Epidermal melanocyte (primary cell): ENCODE measurements around the gene MAP3K19.
"Not testable (repeated sequence)": the region's sequence is repeated elsewhere in the genome, so short reads cannot be mapped to it uniquely, and the experiment has no call there.

ENCODE experiments used
- DNase-seq: peaks from one replicate; pipeline ENCODE4 v3.0.0; 2011; ENCODE audit warnings: low spot score; ENCODE audit not compliant: insufficient read length

MAP3K19 gene

DNA sequence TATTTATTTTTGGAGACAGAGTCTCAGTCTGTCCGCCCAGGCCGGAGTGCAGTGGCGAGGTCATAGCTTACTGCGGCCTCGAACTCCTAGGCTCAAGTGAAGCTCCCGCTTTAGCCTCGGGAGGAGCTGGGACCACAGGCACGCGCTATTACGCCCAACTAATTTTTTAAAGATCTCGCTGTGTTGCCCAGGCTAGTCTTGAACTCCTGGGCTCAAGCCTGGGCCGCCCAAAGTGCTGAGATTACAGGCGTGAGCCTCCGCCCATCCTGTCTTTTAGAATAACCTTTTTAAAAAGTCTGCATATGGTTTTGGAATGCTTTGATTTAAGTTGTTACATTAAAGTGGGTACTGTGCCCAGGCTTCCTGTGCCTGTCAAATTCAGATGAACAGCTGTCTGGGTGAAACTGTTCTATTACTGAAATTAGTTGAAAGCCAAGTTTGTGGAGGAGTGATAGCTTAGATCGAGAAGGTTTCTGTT is 5.8 kb upstream of the MAP3K19 start:
- DNase-seq: no peak

DNA sequence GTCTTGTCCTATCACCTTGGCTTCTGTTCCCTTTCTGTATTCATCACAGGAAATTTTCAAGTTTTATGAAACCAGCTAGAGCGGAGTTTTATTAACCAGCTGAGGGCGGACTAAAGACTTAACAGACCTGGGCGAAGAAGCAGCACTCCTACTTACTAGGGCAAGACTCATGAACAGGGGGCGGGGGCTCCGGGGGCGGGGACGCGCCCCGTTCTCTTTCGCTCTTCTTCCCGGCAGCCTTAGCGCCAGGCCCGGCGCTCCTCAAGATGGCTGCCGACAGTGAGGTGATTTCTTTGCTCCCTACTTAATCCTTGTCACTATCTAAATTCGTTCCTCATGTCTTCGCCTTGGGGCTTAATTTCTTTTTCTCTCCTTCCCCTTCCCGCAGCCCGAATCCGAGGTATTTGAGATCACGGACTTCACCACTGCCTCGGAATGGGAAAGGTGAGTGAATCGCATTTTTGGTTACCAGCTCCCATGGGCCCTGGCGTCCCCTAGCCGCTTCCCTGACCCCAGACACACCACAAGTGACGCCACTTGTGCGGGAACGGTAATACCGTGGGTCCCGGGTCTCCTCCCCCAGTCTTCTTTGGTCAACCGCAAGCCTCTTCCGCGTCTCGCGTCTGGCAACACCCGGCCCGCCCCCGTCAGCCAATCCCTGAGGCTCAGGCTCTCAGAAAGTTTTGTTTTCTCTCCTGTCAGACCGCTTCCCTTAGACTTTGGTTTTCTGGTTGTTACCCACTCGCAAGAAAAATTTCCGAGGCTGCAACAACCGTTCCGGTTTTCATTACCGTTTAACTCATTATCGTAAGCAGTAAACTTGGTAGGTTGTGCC is 5.0 kb upstream of the MAP3K19 start, which contains the start of gene RAB3GAP1:
Gene RAB3GAP1 (plus strand): TSS at position 251 of the 835 bp plus-strand sequence. CDS start 16 bp downstream, at position 267.
- peak; percentile 77 for DNase-seq

DNA sequence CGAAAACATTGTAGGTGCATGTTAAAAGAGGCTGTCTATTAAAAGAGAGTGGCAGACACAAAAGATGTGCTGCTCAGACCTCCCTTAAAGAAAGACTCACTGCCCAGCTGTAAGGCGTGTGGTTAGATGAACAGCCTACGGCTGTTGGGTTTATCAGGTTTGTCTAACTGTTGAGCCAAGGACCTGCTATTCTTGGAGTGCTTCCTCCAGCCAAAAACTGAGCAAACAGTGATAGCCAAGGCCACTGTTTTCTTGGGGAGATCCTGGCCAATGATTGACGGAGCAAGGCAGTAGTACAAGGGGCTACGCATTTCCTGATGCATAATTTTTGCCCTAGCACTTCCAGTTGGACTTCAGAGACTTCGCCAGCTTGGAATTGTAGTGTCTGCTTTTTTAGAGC is 3.4 kb upstream of the MAP3K19 start:
- DNase-seq: no peak

DNA sequence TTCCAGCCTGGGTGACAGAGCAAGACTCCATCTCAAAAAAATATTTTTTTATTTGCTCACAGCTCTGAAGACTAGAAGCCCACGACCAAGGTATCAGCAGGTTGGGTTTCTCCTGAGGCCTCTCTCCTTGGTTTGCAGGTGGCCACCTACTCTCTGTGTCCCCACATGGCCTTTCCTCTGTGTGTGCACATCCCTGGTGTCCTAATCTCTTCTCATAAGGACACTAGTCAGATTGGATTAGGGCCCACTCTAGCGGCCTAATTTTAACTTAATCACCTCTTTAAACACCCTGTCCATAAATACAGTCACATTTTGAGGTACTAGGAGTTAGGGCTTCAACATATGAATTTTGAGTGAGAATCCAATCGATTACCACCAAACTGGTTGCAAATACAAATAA is 2.9 kb upstream of the MAP3K19 start:
- DNase-seq: no peak

DNA sequence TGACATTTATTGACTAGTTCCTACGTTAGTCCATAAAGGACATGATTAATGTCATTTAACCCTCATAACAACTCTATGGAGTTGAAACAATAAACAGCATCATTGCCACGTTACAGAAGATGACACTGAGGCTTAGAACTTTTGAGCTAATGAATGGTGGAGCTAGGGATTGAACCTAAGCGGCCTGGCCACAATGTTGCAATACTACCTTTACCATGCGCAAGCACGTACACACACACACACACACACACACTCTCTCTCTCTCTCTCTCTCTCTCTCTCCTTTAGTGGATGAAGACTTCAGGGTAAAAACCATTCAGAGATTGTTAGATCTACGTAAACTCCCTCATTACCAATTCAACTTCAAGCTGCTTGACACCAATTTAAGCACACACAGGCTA is 875 bp upstream of the MAP3K19 start:
- no peak for DNase-seq

DNA sequence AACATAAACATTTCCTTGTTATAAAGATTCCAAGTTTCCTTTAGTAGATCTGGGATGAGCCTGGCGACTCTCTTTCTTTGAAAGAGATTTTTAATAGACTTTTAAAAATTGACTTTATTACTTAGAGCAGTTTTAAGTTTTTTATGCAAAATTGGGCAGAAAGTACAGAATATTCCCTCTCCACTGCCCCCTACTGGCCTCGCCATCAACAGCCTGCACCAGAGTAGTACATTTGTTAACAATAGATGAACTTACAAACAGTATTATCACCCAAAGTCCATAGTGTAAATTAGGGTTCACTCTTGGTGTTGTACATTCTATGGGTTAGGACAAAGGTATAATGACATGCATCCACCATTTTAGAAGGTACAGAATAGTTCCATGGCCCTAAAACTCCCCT is 3.9 kb downstream of the MAP3K19 start:
- no peak for DNase-seq

DNA sequence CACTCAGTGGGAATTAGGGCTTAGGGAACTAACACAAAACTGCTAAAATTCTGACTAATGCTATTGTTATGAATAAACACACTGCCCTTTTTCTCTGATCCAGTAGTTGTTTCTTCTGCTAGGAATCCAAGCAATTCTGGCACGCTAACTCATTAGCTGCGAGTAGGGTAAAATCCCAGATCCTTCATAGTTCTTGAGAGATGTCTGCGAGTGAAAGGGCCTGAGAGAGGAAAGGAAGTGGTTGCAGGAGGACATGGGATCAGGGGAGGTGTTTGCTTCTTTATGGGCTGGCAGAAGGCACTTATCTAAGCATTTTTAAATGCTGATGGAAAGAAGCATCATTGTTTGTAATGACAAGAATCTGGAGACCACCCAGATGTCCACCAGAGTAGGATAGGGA is 9.4 kb downstream of the MAP3K19 start:
- DNase-seq: no peak

DNA sequence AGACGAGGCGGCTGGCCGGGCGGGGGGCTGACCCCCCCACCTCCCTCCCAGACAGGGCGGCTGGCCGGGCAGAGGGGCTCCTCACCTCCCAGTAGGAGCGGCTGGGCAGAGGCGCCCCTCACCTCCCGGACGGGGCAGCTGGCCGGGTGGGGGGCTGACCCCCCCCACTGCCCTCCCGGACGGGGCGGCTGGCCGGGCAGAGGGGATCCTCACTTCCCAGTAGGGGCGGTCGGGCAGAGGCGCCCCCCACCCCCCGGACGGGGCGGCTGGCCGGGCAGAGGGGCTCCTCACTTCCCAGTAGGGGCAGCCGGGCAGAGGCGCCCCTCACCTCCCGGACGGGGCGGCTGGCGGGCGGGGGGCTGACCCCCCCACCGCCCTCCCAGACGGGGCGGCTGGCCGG is 14.0 kb downstream of the MAP3K19 start:
- not testable (repeated sequence) for DNase-seq

DNA sequence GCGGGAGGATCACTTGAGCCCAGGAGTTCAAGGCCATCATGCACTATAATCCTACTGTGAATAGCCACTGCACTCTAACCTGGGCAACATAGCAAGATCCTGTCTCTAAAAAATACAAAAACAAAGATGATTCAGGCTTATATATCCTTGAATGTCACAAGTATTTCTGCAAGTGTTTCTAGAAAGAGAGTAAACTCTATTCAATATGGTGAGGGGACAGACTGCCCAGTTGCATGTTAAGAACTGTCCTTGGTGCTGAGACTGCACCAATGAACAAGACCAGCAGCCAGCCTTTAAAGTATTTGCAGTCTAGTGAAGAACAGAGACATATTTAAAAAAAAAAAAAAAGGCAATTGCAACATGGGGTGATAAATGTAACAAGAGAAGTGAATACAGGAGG is 16.4 kb downstream of the MAP3K19 start:
- DNase-seq: no peak

DNA sequence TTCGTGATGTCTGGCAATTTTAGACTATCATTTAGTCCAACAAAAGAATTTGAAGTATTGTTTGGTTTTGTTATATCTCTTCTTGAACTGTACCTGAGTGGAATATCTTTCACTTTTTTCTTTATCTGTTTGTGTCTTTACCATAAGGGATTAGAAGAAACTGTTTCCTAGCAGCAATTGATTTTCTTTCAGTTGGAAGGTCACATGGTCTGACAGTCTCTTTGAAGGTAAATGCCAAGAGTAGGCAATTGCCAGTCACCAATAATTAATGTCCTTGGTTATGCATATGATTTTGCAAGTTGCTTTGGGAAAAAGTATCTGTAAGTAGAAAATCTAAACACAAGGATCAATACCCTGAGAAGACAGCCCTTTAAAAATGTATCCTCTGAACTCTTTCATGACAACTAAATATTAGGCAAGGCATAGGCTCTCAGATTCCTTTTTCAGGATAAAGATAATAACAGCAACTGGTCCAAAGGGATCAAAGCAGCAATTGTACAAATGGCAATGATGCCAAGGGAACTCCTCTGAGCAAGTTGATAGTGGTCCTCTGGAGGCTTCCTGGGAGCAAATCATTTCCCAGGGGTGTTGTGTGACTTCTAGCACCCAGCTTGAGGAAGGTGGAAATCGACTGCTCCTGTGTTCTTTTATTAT is 17.6 kb downstream of the MAP3K19 start:
- DNase-seq: no peak

DNA sequence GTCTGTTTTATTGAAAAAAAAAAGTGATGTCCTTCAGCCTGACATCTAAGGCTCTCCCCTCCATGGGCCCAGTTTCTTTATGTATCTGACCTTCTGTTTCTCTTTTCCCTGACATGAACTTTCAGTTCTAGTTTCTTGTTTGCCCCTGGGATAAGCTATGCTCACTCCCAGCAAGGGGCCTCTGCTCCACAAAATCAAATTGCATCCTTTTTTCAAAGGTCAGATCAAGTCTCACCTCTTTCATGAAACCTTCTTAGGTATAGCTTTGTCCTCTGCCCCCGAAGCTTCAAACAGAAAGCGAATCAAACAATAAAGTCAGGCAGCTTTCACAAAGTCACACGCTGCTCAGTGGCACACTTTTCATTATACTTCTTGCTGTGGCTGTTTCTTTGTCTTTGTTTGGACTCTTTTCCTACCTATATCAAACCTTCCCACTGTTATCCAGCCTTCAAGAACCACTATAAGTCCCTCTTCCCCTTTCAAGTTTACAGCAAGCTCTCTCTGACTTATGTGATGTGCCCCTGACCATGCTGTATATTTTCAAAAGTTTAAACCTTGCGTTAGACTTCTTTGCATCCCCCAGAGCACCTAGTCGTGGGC is 23.3 kb downstream of the MAP3K19 start:
- no peak for DNase-seq

DNA sequence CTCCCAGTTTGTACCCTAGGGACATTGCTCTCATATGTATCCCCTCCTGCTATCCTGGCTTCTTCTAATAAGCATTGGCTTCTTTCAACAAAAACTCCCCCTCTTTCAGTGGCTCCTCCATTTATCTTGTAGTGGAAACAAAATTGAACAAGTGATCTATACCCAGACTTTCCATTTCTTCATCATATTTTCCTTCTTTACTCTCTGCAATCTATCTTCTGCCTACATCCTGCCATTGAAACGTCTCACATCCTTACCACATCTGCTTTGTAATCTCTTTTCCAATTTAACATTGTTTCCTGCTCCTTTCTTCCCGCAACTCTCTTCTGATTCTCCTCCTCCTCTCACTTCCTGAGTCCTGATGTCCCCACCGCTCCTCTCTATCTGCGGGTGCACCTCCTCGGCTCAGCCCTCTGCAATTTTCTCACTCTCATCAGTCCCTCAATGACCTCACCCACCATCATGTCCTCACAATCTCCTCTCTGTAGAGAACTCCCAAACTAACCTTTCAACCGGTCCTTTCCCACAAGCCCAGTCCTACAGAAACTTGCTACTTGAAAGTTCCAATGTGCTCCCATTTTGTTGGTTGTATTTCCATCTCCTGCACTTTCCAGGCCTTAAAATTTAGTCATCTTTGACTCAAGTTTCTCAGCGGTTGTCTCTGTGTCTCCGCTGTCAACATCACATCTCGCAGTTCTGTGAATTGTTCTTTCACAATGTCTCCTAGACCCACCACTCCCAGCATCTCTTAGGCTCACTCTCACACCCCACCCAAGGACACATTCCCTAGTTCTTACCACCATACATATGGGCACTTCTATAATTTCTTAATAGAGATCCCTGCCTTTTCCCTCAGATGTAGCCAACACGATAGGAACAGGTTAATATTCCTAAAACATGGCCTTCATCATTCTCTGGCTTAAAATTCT is 24.0 kb downstream of the MAP3K19 start:
- DNase-seq: no peak

DNA sequence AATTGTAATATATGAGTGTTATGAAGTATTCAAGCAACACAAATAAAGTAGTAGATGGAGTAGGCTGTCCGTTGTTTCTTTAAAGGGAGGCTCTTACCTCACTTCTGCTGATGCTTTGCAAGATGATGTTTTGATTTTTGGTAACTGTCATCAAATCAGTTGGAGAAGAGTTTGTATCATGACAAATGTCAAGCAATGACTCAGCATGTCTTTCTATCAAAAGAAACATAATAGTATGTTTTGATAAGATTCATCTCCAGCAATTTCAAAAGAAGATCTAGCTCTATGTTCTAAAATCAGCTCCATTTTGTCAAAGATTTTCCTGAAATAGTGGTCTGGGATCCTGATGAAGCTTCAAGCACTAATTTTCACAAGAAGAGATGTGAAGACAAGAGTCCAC is 25.6 kb downstream of the MAP3K19 start:
- DNase-seq: no peak

DNA sequence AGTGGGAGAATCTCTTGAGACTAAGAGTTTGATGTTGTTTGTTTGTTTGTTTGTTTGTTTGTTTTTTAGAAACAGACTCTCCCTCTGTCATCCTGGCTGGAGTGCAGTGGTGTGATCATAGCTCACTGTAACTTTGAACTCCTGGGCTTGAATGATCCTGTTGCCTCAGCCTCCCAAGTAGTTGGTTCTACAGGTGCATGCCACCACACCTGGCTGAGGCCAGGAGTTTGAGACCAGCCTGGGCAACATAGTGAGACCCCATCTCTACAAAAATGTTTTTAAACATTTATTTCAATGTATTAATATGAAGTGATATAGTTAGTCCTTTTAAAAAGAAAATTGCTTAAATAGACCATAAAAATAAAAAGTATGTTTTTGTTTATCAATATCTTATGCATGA is 35.6 kb downstream of the MAP3K19 start:
- DNase-seq: no peak

DNA sequence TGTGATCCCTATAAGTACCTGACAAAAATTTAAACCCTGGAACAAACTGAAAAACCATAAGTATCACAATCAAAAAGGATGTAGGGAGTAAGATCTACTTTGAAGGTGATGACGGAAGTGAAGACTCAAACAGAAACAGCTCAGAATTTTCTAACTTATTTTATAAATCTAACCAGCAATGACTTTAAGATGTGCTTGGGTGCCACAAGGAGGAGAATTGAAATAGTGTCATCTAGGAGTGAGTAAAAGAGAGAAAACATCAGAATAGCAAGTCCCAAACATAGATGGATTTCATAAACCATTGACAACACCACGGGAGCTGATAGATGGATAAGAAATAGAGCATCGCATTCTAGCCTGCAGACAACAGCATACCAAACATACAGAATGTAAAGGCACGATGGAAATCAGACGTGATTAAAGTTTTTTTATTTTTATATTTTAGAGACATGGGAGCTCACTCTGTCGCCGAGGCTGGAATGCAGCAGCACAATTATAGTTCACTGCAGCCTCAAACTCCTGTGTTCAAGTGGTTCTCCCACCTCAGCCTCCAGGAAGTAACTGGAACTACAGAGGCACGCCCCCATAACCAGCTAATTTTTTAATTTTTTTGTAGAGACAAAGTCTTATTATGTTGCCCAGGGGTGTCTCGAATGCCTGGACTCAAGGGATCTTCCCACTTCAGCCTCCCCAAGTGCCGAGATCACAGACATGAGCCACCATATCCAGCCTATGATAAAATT is 36.9 kb downstream of the MAP3K19 start:
- DNase-seq: no peak

DNA sequence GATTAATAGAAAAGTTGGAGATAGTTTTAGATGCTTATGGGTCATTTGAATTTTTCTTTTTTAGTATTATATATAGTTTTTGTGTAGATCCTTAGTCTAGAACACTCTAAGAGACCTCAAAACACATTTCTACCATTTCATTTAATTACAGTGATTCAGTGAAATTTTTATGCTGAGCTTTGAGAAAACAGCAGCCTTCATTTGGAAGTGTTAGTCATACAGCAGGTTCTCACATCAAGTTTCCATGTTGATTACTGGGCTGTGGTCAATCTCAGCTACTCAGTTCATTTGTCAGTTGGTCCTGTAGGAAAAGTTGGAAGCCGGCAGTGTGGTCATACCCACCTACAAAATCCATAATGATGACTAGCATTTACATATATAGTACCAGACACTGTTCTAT is 37.9 kb downstream of the MAP3K19 start:
- DNase-seq: no peak

DNA sequence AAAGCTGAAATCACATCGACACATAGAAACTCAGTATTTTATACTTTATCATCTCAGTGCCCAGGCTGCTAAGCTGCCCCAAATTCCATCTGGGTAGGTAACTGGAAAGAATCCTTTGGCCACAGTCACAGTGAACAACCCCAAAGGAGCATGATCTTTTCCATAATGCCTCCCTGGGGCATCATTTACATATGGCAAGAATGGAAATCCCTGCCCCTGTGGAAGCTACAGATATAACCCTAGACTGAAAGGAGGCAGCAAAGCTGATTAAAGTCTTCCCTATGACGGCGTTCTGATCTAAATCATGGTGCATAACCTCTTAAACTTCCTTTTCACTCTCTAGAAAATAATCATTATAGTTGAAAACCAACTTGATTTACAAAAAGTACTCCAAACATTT is 41.5 kb downstream of the MAP3K19 start:
- DNase-seq: no peak

DNA sequence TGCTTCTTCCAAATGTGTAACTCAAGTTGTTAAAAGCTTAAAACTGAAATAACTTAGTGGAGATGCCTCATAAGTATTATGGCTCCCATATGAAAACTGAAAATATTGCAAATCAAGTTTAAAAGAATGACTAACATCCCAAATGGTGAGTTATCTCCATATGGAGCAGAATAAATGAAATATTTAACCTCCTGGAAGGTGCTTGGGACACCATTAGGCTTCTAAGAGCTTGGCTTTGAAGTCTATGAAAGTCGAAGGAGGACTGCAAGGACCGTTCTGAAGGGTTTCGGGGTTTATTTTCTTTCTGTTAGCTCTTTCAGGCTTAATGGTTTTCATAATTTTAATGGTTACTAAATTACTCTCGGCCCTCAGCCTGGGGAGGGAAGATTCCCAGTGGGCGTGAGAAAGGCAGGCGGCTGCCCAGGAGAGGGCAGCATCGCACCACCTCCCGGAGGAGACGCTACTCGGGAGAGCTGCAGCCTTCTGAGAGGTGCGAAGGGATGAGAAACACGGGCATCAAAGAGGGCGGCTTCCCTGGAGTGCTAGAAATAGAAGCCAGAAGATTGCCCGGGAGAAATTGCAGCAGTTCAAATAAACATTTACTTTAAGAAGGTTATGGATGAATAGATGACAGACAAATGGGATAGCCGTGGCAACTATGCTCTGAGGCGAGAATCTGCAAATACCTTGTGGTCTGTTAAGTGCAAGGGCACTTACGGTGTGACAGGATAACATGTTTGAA is 43.1 kb downstream of the MAP3K19 start:
- DNase-seq: peak; percentile 79

DNA sequence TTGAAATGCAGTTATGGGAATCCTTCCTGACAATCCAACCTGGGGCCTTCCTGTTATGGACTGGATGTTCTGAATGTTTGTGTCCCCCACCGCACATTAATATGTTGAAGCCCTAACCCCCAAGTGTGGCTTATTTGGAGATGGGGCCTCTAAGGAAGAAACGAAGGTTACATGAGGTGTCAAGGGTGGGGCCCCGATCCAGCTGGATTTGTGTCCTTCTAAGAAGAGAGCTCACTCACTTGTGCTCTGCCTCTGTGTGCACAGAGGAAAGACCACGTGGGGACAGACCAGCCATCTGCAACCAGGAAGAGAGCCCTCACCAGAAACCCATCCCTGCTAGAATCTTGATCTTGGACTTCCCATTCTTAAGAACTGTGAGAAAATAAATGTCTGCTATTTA is 44.4 kb downstream of the MAP3K19 start:
- no peak for DNase-seq

DNA sequence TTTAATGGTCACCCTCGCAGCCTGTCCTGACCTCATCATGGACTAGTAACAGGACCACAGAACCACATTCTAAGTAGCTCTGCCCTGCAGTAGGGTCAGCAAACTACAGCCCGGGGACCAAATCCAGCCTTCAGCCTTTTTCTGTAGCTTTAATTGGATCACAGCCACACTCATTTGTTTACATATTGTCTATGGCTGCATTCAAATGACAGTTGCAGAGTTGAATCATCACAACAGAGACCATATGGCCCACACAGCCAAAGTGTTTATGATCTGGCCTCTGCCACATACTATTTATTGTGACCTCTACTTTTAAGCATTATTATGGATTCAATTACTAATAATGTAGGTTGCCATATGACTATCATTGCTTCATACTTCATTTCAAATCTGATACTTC is 47.7 kb downstream of the MAP3K19 start:
- no peak for DNase-seq
